ENCODE measurements around the gene ITPKB.
"Not testable (repeated sequence)": the region's sequence is repeated elsewhere in the genome, so short reads cannot be mapped to it uniquely, and the experiment has no call there.

The ITPKB gene

GRCh38 chr1:226754793-226755533 lies 15.9 kb upstream of the ITPKB start:
- DNase-seq: no peak

- no peak for DNase-seq
Observed at GRCh38 chr1:226754097-226754496, 15.0 kb upstream of the ITPKB start.

- no peak for DNase-seq
Observed at GRCh38 chr1:226751703-226752102, 12.6 kb upstream of the ITPKB start.

GRCh38 chr1:226751214-226751613 lies 12.1 kb upstream of the ITPKB start:
- no peak for DNase-seq

- DNase-seq: no peak
Observed at GRCh38 chr1:226749467-226749866, 10.4 kb upstream of the ITPKB start.

GRCh38 chr1:226748306-226748705 lies 9.2 kb upstream of the ITPKB start:
- no peak for DNase-seq

- DNase-seq: not testable (repeated sequence)
Observed at GRCh38 chr1:226747519-226748263, 8.6 kb upstream of the ITPKB start.

- DNase-seq: no peak
Observed at GRCh38 chr1:226743259-226743658, 4.2 kb upstream of the ITPKB start.

- no peak for DNase-seq
Observed at GRCh38 chr1:226741009-226741408, 1.9 kb upstream of the ITPKB start.

GRCh38 chr1:226739696-226740065 lies 599 bp upstream of the ITPKB start:
- no peak for DNase-seq

GRCh38 chr1:226738421-226738994 lies 574 bp downstream of the ITPKB start:
- peak; percentile 44 for DNase-seq

GRCh38 chr1:226737819-226738420 lies 1.2 kb downstream of the ITPKB start:
- DNase-seq: peak; percentile 56

- DNase-seq: peak; percentile 66
Observed at GRCh38 chr1:226736908-226737818, 1.9 kb downstream of the ITPKB start.

- no peak for DNase-seq
Observed at GRCh38 chr1:226736001-226736907, 2.8 kb downstream of the ITPKB start.

- DNase-seq: no peak
Observed at GRCh38 chr1:226735576-226735975, 3.5 kb downstream of the ITPKB start.

- DNase-seq: no peak
Observed at GRCh38 chr1:226734611-226735153, 4.4 kb downstream of the ITPKB start.

GRCh38 chr1:226733876-226734275 lies 5.2 kb downstream of the ITPKB start:
- DNase-seq: no peak

GRCh38 chr1:226733304-226733703 lies 5.8 kb downstream of the ITPKB start:
- peak; percentile 50 for DNase-seq

GRCh38 chr1:226732856-226733291 lies 6.2 kb downstream of the ITPKB start:
- DNase-seq: no peak

- DNase-seq: no peak
Observed at GRCh38 chr1:226731257-226731893, 7.7 kb downstream of the ITPKB start.

GRCh38 chr1:226730836-226731235 lies 8.2 kb downstream of the ITPKB start:
- DNase-seq: no peak

Measured in activated naive CD4-positive, alpha-beta T cell treated with Interleukin-2 at 50 U/mL for 16 hours (primary cell).